Stromal cell of bone marrow (primary cell): ENCODE data around the gene POU2F2.
"Not testable (repeated sequence)": the region's sequence is repeated elsewhere in the genome, so short reads cannot be mapped to it uniquely, and the experiment has no call there.

Source experiments
- DNase-seq: peaks from one replicate; pipeline ENCODE4 v3.0.0-alpha.2; 2012; ENCODE audit warnings: low read depth

POU2F2 gene

DNA sequence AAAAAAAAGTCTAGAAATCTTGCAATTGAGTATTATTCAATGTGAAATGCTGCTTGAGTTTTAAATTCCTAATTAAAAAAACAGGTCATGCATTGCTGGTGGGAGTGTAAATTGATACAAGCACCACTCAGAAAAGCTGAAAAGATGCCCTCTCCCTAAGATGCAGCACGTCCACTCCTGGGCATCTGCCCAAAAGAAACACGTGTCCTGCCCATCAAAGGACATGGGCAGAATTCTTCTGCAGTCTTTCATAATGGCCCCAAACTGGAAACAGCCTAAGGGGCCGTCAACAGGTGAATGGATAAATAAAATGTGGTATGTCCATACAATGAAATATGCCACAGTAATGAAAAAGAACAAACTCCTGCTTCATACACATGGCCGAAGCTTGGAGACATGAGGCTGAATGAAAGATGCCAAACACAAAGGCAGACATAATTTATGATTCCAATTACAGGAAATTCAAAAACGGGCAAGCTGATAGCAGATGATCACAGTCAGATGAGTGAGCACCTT lies 7.8 kb downstream of the POU2F2 start:
- no peak for DNase-seq

DNA sequence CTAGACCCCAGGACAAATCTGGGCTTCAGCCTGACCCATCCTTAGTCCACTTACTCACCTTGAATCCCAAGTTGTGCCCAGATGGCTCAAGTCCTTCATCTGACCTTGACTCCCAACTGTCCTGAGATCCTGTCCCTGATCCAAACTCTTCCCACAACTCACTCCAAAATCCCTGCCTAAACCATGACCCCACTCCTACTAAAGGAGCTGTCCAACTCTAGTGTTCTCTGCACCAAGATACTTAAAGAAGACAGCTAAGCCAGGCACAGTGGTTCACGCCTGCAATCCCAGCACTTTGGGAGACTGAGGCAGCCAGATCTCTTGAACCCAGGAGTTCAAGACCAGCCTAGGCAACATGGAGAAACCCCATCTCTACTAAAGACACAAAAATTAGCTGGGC lies 8.5 kb downstream of the POU2F2 start:
- no peak for DNase-seq

DNA sequence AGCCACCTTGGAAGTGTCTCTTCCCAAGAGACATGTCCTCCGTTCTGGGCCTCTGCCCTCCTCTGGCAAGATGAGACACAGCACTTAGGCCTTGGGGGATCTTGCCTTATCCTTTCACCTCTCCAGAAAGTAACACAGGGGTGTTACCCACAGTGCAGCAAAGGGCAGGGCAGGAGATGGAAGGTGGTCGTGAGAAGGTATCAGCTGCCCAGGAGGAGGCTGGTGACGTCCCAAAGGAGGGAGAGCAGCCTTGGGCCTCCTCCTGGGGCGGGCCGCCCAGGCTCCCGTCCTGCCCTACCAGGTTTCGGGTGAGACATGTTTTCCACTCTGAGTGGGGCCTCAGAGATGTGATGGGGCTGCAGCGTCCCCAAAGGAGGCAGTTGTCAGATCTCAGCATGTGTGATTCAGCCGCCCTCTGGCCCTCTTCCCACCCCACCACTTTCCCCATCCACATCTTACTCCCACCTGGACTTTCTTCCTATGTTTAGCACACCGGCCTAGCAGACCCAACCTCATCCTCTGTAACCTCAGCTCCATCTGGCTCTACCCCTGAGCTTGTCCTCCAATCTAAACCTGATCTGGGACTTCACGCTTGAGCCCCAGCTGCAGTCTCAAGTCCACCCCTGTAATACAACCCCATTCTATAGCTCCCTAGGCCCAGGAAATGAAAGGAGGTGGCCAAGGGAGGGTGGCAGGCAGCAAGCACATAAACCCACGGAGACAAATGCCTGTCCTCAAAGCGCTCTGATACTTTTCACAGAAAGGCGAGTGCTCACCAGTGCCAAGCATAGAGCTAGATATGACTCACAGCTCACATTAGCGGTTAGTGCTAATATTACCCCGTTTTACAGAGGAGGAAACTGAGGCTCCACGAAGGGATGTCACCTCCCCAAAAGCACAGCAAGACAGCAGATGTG lies 9.3 kb downstream of the POU2F2 start:
- no peak for DNase-seq

DNA sequence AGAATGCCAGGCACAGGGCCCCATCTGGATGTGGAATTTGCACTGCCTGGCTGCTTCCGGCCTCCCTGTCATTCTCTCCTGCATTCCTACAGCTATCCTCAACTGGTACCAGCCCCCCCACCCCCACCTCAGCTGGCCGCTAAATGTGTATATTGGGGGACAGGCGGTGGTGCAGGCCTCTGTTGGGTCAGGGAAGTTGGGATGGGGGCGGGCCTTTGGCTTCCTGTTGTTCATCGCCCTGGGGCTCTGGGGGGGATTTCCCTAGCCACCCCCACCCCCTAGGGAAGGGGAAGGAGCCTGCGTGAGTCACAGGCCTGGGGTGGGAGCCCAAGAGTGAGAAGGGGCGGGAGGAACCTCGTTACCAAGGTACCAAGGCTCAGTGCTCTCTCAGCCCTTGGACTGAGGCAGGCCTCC lies 10.6 kb downstream of the POU2F2 start:
- no peak for DNase-seq

DNA sequence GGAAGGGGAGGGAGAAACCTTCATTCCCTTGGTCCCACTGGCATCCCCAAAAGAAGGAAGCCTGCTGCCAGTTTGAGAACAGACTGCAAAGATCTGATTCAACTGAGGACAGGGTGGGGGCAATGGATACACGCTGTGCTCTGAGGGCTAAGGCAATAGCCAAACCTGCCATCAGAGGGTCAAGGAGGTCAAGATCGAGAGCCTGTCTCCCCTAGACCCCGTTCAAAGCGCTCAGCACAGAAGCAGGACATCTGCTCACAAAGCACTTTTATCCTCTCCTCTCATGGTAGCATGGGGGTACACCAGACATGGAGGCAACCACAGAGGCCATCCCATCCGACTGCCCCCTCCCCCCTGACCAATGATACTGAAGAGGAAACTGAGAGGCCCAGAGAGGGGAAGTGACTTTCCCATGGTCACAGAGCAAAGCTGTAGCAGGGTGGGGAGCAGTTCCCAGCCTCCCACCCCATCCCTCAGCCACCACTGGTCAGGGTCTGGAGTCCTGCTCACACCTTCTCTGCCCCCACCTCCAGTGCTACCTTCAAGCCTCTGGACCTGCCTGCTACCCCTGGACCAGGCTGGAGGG lies 11.1 kb downstream of the POU2F2 start:
- DNase-seq: no peak

DNA sequence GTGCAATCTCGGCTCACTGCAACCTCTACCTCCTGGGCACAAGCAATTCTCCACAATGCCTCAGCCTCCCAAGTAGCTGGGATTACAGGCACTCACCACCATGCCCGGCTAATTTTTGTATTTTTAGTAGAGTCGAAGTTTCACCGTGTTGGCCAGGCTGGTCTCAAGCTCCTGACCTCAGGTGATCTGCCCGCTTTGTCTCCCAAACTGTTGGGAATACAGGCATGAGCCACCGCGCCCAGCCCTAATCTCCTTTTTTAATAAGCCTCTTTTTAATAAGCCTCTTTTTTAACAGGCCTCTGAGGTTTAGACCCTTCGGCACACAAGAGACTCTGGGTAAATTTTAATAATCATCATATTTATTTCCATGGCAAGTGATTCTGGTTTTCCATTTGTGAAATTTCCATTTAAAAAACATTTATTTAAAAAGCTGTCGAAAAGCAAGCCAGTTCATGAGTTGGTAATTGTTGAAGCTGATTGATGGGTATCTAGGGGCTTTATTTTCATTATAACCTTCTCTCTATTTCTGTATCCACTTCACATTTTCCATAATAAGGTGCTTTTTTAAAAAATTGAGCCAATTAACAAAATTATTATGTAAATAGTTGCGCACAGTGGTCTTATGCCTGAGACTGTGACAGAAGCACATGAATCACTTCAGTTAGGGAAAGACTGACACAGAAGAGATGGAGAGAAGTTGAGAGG lies 11.8 kb downstream of the POU2F2 start:
- DNase-seq: no peak

DNA sequence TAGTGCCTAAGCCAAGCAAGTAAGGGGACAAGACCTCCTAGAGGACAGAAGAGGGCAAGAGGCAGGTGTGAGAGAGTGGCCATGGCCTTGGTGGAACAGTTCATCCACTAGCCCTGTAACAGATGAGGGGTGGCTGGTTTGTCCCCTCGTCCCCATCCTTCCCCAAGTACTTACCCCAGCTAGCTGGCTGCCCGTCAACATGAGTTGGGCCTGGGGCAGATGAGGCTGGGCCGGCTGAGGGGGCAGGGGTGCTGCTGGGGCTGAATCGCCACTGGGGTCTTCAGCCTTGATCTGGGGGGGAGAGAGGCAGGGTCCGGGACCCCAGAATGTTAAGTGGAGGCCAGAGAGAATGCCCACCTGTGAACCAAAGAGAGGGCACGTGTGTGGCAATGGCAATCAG lies 15.2 kb downstream of the POU2F2 start:
- no peak for DNase-seq

DNA sequence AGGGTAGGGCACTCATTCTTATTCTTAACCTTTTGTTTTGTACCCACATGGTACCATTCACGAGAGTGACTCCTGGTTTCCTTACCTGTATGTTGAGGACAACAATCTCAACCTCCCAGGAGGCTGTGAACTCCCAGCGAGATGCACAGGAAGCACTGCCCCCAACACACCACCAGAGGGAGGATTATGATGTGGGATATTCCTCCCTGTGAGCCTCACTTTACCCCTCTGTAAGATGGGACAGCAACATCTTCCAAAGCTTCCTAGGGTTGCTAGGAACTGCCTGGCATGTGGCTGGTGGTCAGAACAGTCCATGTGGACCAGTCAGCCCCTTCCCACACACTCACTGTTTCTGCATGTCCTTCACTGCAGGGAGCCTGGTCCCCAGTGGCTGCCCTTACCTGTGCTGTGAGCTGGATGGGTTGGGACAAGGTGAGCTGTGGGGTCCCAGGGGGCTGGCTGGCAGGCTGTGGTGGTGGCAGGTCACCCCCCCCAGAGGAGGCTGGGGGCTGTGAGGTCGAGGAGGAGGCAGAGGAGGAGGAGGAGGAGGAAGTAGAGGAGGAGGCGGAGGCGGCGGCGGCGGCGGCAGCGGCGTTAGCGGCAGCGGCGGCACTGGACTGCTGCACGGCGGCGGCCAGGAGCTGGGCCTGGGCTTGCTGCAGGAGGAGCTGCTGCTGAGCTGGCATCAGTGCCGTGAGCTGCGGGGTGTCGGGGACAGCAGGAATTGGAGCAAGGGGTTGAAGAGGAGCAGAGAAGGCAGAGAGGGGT lies 15.8 kb downstream of the POU2F2 start:
- DNase-seq: no peak

DNA sequence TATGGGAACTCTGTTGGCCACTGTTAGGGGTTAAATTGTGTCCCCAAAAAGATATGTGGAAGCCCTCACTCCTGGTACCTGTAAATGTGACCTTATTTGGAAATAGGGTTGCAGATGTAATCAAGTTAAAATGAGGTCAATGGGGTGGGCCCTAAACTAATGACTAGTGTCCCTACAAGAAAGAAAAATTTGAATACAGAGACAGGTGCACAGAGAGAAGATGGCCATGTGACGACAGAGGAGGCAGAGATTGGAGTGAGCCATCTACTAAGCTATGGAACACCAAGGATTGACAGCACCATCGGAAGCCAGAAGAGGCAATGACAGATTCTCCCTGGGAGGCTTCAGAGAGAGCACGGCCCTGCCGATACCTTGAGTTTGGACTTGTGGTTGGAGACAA lies 16.5 kb downstream of the POU2F2 start:
- no peak for DNase-seq

DNA sequence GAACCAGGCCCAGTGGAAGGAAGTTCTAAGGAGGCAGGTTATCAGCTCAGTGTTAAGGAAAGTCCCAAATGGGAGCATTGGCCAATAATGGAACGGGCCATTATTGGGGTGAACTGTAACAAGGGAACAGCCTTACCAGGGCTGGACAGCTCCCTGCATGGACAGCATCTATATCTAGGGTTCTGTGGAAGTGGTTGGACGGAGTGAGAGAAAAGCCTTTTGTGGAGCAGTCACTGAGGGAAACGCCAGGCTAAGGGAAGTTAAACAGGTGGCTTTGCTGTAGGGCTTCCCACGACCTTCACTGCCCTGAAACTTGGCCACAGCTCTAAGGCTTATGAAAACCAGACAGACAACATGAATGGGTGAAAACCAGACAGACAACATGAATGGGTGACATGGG lies 17.0 kb downstream of the POU2F2 start:
- no peak for DNase-seq

DNA sequence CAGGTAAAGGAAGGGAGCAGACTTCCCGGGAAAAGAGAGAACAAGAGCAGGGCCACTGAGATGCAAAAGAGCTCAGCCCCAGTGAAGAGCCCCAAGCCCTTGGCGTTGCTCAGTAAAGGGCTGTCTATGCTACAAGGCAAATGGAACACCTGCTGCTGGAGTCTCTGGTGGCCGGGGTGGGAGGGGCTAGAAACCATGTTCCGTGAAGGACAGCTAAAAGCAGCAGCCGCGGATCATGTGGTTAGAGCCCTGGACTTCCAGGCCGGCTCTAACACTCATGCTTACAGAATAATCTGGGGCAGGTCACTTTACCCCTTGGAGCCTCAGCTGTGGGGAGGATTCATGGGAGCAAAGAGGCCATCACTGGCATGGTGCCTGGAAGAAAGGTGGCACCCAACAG lies 17.8 kb downstream of the POU2F2 start:
- no peak for DNase-seq

DNA sequence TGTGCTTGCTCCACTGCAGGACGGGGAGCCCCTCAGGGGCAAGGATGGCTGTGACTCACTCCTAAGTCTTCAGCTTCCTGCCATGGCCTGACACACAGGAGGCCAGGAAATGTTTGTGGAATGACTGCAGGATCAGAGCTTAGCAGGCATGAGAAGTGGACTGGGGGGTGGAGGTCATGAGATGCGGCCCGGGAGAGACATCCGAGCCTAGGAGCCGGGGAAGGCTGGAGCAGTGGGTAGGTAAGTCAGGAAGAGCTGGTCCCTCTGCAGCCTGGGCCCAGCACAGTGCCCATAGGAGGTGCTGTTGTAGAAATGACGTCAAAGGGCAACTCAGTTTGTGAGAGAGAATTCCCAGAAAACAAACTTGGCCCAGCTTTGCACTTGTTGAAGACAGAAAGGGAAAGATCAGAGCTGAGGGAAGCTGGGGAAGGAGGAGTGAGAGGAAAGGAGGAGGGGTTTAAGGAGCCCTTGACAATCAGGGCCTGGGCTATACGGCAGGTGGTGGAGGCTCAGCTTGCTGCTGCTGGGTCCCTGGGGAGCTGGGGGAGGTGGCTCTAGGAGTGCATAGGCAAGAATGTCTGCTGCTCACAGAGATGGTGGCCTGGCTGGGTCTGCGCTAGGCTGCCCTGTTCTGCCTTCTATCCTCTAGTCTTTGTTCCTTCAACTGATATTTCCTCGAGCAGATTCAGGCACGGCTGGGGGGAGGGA lies 18.5 kb downstream of the POU2F2 start:
- DNase-seq: peak; percentile 97

DNA sequence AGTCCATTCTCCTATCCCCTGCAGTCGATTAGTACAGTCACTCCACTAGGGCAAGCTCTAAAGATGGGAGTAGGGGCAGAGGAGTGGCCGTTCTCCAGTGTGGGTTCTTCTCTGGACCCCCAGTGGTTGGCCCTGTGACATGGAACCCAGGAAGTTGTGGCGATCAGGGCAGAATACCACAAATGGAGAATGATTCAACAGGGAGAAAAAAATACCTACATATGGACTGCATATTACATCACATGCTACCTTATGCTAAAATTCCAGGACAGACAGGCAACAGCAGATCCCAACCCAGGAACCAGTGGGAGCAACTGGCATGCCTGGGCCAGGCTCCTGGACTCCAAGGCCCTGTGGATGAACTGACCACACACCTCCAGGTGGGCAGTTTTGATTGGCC lies 20.4 kb downstream of the POU2F2 start:
- DNase-seq: no peak

DNA sequence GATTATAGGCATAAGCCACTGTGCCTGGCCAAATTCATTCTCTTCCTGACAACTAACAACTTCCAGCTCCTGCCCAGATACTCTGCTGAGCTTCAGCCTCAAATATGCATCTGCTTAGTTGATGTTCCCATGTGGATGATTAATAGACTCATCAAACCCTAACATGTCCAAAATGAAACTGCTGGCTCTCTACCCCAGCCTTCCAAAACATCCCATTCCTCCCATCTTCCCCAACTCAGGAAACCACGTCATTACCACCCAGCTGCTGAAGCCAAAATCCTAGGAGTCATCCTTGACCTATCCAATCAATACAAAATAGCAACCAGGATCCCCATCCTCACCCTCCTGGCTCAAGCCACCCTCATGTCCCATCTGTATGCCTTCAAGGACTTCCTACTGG lies 20.9 kb downstream of the POU2F2 start:
- DNase-seq: peak; percentile 89

DNA sequence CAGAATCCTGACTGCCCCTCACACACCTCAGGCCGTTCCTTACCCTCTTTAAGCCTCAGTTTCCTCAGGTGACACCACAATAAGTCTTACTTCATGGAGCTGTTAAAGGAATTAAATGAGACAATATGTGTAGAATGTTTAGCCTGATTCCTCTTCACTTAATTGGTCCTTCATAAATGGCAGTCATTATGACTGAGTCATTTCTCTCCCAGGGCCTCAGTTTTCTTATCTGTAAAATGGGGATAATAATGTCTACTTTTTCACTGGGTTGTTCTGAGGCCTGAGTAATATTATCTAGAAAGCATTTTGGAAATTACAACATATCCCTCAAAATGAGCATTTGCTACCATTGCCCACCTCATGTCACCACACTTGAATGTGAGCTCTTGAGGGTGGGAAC lies 21.6 kb downstream of the POU2F2 start:
- no peak for DNase-seq

DNA sequence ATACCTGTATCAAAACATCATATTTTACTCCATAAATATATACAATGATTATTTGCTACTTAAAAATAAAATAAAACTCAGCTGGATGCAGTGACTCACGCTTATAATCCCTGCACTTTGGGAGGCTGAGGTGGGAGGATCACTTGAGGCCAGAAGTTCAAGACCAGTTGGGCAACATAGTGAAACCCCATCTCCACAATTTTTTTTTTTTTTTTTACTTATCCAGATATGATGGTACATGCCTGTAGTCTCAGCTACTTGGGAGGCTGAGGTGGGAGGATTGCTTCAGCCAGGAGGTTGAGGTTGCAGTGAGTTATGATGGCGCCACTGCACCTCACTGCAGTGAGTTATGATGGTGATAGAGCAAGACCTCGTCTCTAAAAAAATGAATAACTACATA lies 22.4 kb downstream of the POU2F2 start:
- DNase-seq: no peak

DNA sequence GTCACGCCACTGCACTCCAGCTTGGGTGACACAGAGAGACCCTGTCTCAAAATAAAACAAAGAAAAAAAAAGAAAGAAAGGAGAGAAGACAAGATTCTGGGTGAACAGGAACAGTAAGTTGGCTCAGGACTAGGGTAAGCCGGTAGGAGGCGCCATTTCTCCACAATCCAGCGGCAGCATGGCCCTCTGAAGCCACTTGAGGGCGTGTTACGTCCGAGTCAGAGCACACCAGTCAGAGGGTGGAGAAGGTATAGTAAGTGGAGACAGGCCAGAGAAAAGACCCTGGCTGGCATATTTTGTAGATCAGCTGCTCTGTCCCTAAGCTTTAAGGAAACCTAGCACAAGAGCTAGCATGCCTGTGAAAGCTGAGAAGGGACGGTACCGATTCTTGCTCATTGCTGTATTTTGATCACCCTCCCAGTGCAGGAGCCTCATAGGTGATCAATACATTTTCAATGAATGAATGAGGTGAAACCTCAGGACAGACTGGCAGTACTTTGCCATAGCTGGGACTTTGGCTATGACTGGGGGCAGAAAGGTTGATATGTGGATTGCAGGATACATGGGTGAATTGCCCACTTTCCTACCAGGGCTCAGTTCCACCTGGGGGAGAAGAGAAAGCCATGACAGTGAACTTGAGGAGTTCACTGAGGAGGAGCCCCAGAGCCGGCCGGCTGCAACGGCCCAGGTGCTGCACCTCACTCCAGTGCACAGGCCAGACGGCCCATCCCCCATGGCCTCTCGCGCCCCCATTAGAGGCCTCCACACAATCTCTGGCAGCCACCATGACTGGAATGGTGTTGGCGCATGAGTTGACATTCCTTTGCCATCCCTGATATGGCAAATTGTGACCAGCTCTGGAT lies 23.5 kb downstream of the POU2F2 start:
- DNase-seq: peak; percentile 74

DNA sequence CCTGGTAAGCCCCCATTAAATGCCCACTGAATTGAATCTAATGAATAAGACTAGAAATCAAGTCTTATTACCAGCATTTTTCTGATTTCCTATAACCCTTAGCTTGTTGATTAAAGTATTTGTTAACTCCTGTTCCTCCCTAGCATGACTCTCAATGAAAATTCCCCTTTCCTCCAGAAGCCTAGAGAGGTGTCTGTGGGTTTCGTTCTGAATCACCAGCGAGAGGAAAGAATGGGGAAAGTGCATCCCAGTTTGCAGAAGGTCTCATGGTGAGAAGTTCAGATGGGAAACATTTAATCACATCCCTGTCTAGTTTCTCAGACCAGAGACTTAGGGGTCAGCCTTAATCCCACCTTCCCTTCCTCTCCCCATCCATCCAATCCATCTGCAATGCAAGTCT lies 26.9 kb downstream of the POU2F2 start:
- DNase-seq: no peak

DNA sequence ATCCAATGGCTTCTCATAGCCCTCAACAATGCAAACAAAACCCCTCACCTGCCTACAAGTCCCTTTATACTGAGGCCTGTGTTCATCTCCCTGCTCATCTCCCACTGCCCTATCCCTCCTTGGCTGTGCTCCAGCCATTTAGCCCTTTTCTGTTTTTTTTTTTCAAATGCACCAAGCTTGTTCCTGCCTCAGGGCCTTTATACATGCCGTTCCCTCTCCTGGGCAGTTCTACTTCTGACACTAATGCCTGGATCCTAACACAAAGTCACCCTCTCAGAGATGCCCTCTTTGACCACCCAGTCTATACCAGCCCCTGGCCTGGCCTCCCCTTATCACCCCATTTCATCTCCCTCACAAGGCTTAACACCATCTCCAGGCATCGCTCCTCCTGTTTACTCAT lies 29.4 kb downstream of the POU2F2 start:
- DNase-seq: no peak

DNA sequence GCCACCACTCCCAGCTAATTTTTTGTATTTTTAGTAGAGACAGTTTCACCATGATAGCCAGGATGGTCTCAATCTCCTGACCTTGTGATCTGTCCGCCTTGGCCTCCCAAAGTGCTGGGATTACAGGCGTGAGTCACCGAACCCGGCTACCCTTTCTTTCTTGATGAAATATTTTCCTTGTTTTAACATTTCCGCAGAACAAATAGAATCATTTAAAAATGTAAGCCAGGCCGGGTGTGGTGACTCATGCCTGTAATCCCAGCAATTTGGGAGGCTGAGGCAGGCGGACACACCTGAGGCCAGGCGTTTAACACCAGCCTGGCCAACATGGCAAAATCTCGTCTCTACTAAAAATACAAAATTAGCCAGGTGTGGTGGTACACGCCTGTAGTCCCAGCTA lies 32.0 kb downstream of the POU2F2 start:
- DNase-seq: not testable (repeated sequence)
